T-helper 2 cell treated with Interferon-gamma antibody and Interleukin-4, amounts not matched to agents 100 ng/mL and 5 ng/mL, for 36 hours (primary cell): ENCODE measurements around the gene CMTR1. TPM values are rescaled to one million over a fixed set of nuclear protein-coding genes. Genes with fewer than 3 reads are reported as not detected.

Source experiments
- intact Hi-C: fragments of 100-400 bp; cut with micrococcal nuclease; formaldehyde crosslinking; loops from one replicate; pipeline ENCODE4 v1.15.1; 2023
- total RNA-seq: library from RNA; stranded (reverse); gene quantifications from 2 replicates; pipeline ENCODE4 v1.2.3, GENCODE V29; 2022

The CMTR1 gene
- total RNA-seq, 1 donor from 2014 or later, result 69.4 TPM

GRCh38 chr6:37511201-37511600 lies 78.2 kb downstream of the CMTR1 start:
- intact Hi-C loops, result no loop called here

GRCh38 chr6:37511910-37512399 lies 78.9 kb downstream of the CMTR1 start:
- intact Hi-C loops, result no loop called here

GRCh38 chr6:37512400-37513011 lies 79.5 kb downstream of the CMTR1 start:
- intact Hi-C loops, result no loop called here

GRCh38 chr6:37513155-37513554 lies 80.1 kb downstream of the CMTR1 start:
- intact Hi-C loops, result no loop called here

GRCh38 chr6:37513576-37513975 lies 80.6 kb downstream of the CMTR1 start:
- intact Hi-C loops, result no loop called here

- intact Hi-C loops, result no loop called here
Measured at GRCh38 chr6:37514321-37514771, 81.3 kb downstream of the CMTR1 start.

GRCh38 chr6:37514837-37515236 lies 81.8 kb downstream of the CMTR1 start:
- intact Hi-C loops, result no loop called here

- intact Hi-C loops, result loop anchor here (1.0 to 2.0 kb wide), 2 partner anchors 13 to 83 kb away; partner anchors contain the start of gene CMTR1
Measured at GRCh38 chr6:37515712-37516075, 82.7 kb downstream of the CMTR1 start.

- intact Hi-C loops, result loop anchor here (1.0 to 2.0 kb wide), 2 partner anchors 14 to 83 kb away; partner anchors contain the start of gene CMTR1
Measured at GRCh38 chr6:37516076-37516919, 83.3 kb downstream of the CMTR1 start.

- intact Hi-C loops, result loop anchor here (1.0 to 2.0 kb wide), 3 partner anchors 15 to 84 kb away; partner anchors contain the start of genes CCDC167 and CMTR1
Measured at GRCh38 chr6:37516920-37517405, 83.9 kb downstream of the CMTR1 start.

- intact Hi-C loops, result loop anchor here (1.0 to 2.0 kb wide), 2 partner anchors 18 to 85 kb away; partner anchors contain the start of genes CCDC167 and CMTR1
Measured at GRCh38 chr6:37517411-37517812, 84.4 kb downstream of the CMTR1 start.

GRCh38 chr6:37518116-37518515 lies 85.1 kb downstream of the CMTR1 start:
- intact Hi-C loops, result no loop called here

- intact Hi-C loops, result no loop called here
Measured at GRCh38 chr6:37519461-37519860, 86.4 kb downstream of the CMTR1 start.

- intact Hi-C loops, result no loop called here
Measured at GRCh38 chr6:37520926-37521325, 87.9 kb downstream of the CMTR1 start.

- intact Hi-C loops, result no loop called here
Measured at GRCh38 chr6:37521674-37522073, 88.7 kb downstream of the CMTR1 start.

- intact Hi-C loops, result no loop called here
Measured at GRCh38 chr6:37522836-37523235, 89.8 kb downstream of the CMTR1 start.

- intact Hi-C loops, result no loop called here
Measured at GRCh38 chr6:37523412-37523811, 90.4 kb downstream of the CMTR1 start.

GRCh38 chr6:37524025-37524969 lies 91.3 kb downstream of the CMTR1 start:
- intact Hi-C loops, result no loop called here

- intact Hi-C loops, result no loop called here
Measured at GRCh38 chr6:37524970-37525318, 91.9 kb downstream of the CMTR1 start.

GRCh38 chr6:37525460-37526357 lies 92.7 kb downstream of the CMTR1 start:
- intact Hi-C loops, result no loop called here
